Measurements from ENCODE around the gene ITPKB.

ITPKB gene

DNA sequence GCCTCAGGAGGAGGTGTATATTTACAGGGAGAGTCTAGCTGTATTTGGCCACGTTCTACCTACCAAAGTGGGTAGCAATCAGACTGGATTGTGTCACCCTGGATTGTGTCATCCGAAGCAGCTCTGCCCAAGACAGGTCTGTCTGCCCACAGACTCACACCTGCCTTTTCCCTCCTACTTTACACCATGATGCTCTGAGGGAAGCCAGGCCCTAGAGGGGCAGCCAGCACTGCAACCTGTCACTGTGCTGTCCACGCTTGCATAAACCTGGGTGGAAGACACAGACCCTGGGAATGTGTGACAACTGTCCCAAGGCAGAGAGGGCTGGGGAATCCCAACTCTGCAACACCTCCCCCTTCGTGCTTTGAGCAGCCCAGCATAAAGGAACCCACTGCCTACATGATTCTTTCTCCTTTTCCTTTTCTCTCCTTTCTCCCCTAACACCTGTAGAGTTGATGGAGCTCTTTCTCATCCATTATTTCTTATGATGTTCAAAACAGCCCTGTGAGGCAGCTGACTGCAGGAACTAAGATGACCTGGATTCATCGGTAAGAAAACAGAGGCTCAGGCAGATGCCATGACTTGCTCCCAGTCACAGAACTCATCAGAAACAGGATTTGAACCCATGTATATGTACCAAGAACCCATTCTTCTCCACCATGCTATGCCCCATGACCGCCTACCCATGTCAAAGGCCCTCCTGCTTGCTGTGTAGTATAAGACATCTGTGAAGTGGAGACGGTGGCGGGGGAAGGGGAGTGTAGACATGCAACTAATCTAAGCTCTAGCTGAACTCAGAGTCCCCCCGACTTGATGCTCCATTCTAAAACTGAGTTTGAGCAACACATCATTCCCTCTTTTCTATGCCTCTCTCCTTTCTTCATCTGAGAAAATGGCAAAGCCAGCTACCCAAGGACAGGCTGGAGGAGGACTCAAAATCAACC, 55.9 kb downstream of the ITPKB start:
- no peak for DNase-seq

DNA sequence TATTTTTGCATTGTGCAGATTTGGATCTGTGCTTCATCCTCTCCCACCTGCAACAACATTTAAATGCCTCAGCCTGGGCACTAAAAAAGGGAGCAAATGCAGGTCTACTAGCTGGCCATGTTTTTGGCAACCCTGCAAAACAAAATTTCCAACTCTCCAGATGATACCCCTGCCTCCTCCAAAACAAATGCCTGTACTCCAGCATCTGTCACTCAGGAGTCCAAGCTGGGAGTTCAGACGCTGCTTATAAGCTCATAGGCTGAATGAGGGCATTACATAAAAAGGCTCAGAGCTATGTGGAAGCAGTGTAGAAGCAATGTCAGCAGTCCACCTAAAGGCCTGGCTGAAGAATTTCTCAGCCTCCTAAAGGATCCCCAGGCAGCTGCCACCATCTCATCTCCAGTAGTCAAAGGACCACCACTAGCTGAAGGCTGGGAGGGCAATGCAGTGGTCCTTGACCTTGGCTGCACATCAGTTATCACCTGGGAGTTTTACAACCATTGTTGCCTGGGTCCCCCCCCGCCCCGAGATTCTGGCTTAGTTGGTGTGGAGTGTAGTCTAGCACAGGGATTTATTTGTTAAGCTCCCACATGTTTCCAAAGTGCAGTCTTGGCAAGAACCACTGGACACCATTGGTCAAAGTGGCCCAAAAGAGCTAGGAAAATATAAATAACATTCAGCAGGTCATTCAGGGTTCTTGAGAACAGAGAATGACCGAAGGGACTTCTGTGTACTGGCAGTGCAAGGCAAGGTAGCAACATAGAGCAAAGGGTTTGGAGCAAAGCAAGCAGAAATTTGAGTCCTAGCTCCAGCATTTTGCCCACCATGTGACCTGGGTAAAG, 57.2 kb downstream of the ITPKB start:
- no peak for DNase-seq

DNA sequence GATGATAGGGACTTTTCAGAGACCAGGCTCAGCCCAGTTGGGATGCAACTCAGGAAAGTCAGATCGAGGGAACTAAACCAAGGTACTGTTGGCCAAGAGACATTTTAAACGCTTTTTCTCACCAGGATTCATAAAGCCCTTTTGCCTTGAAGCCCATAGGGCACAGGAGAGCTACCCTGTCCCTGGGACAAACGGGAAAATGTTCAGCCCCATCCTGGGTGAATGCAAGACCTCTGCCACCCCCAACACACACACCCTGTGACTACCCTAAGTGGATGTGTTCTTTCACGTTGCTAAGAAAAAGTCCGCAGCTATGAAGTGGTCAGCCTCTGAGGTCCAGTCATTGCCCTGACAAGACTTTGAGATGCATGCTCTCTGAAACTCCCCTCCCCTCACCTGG, 58.4 kb downstream of the ITPKB start:
- DNase-seq: no peak

DNA sequence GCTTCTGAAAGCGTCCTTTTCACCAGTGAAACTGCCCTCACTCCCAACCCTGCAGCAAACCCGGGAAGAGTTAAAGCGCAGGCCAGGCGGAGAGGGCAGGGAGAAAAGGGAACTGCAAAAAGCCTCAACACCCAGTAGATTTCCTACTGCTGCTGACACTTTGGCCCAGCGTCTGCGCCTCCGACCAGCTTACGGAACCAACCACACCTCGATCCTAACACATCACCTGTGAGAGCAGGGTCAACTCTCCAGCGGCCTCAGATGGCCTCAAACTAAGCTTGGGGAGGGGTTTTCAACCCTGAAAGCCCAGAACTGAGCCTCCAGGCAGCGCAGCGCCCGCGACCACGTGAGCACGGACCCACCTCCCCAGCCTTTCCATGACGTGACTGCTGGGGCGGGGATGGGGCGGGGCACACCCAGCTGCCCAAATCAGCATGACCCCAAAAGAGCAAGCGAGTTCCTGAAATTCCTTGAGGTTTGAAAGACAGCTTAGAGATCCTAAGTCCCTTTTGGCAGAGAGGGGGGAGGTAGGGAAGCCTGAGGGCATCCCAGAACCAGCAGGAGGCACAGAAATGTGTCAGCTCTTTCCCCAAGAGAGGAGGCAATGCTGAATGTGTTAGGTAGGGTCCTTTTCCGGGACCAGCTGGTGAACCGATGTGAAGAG, 59.1 kb downstream of the ITPKB start:
- peak; percentile 75 for DNase-seq

DNA sequence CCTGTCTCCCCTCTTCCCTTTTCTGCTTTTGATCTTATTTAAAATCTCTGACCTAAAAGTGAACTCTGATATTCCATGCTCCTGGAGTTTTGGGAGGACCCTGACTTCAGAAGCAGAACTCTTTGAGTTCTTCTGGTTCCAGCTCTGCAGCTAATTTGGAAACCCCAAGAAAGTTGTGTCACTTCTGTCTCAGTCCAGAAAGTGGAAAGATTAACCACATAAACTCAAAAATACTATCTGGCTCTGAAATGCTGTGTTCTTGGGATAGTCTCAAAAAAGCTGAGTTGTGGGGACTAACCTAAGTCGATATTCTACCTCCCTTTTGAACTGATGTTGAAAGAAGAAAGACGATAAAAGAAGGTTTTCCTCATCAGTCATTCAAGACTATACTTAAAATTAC, 59.8 kb downstream of the ITPKB start:
- no peak for DNase-seq

DNA sequence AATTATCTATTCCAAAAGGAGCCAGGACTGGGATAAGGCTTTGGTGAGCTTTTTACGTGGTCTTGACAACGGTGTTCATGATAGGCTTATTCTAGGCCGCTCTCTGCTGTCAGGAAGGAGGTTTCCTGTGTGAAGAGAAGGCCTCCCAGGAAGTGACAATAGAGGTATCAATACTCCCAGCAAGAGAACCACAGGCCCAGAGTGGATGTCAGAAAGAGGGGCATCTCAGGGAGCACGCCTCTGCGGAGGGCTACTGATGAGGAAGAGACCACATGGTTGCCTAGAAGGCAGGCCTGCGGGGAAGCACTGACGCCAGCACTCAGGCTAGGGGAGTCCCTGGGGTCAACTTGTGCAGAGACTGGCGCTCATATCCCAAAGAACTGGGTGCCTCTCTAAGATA, 60.4 kb downstream of the ITPKB start:
- DNase-seq: no peak

DNA sequence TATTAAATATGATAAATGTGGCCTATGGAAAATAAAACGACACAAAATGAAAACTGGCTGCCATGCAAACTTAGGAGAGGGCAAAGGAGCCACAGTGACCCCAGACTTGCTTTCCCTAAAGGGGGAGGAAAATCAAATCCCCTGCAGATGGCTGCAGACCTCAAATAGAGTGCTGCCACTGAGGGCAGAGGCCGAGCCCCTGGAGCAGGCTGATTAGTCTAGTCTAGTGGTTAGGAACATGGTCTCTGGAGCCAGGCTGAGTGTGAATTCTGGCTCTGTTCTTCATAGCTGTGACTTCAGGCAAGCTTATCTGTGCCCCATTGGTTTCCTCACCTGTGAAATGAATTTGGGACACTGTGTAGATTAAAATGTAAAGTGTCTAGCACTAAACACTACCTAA, 60.8 kb downstream of the ITPKB start:
- DNase-seq: no peak

DNA sequence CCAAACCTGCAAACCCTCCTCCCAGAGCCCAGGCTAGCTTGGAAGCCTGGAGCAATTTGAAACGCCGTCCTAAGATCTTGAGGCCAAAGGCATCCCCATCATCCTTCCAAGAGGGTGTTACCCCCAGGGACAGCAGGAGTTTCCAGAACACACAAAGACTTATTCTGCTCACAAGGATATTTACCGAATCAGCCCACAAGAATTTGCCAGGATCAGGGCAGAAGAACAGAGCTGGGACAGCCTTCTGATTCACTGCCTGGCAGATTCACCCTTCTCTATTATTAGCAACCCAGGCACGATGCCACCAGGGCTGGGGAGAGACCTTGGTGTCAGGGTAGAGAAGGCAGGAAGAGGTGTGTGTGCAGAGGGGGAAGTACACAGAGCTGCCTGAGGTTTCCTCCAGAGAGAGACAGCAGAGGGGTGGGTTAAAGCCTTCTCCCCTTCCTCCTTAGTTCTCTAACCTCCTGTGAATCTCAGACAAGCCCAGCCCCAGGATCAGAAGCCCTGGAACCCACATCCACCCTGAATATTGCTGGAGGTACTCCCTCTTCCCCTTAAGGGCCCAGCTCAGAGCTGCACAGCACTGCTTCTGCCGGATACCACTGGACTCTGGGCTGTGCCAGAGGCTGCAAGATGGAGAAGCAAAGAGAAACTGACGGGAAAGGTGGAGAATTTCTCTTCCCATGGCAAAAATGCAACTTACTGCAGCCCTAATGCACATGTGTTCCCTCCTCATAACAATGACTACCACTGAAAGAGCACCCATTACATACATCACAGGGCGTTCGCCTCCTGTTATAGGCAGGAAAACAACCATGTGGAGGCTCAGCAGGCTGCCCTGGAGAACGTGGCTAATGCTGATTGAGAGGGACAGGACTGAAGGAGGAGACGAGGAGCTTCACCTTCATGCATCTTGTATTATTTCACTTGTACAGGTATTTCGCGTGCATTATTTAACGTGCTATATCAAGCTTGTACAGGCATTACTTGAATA, 61.8 kb downstream of the ITPKB start:
- DNase-seq: peak; percentile 61

DNA sequence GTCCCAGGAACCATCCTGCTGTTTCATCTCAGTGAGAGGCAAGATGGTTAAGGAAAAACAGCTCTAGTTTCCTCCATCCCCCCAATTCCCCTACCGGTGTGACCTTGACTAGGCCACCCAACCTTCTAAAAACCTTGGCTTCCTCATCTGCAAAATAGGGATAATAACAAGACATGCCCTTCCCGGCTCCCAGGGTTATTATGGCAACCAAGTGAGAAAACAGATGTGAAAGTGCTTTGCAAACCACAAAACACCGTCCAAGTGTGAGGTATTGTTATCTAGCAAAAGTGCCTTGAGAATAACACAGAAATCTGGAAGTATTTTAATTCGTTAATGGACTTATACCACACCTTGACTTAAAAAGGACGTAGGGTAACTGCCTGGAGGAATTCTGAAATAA, 62.7 kb downstream of the ITPKB start:
- DNase-seq: no peak

DNA sequence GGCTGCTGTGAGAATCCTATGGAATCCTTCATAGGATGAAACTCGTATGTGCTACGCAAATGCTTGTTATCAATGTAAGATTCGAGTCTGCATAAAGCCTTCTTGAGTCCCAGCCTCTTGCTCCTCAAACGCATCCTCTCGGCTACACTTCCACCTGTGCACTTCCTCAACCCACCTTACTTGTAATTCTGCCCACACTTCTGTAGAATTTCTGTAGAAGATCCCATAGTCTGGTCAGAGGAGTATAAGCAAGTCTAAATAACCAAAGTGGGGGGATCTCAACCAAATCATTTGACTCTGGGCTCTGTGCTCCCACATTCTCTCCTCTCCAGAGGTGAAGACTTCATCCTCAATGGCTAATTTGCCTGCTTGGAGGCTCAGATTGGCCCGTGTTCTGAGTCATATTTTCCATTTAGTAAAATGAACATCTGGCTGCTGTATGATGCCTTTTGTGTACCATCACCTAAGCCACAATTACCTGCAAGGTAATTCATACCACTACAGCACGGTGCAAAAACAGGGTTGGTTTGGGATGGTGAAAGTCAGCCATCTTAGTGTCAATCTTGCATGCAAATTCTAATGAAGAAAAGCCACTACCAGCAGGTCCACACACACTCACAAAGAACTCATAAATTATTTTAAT, 63.2 kb downstream of the ITPKB start:
- no peak for DNase-seq

DNA sequence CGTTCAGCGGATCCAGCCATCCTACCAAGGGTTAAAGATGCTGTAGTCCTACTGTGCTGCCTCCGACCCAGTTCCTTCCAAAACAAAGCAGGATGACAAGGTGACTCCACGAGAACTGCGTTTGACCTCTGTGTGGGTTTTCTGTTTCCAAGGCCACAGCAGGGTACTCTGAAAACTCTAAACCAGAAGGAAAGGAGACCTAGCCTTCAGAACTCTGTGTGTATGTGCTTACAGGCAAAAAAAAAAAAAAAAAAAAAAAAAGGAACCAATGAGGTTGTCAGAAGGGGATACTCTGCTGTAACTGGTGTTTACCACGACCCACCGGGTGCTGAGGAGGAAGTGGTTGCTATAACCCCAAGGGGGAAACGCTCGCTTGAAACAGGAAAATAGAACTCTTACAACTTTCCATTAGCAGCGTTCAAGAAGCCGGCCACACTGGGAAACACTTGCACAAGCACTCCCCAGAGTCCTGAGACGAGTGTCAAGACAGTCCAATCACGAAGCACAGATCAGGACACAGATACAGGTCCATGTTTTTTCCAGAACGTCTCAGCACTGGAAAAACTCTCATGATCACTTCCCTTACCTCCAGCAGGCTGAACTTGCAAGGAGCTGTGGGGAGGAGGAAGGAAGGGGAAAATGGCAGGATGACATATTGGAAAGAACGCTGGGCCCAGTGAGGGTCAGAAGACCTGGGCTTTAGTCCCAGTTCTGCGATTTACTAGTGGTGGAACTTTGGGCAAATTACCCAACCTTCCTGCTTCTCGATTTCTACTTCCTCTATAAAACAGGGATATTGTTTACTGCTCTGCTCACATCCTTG, 64.0 kb downstream of the ITPKB start:
- peak; percentile 68 for DNase-seq

DNA sequence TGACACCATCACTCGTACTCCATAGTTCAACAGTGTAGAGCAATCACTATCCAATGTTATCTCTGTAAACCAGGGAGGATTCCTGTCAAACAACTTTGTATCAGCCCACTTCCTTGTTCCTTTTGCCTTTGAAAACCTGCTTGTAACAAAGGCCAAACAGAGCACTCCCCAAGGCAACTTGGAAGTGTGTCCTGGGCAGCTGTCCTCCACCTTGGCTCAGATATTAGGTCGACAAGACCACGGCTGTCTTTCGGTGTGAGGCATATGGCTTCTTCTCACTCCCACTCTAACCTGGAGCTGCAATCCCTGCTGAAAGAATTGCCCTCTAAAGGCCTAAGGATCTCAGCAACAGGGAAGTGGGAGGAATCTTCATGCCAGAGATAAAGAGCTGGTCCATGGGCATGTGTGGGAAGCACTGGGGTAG, 66.7 kb downstream of the ITPKB start:
- no peak for DNase-seq

DNA sequence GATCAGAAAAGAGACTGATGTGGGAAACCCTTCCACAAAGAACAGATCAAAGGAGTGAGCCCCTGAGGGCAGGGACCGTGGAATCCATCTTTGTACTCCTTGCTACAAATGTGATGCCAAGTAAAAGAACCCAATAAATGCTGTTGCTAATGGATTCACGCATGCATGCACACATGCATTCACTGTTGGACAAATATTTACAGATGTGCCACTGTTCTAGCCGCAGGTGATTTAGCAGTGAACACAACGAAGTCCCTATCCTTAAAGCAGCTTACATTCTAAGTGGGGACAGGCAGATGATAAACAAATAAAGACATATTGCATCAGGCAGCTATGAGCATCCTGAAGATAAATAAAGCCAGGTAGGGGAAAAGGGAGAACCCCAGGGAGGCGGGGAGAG, 67.8 kb downstream of the ITPKB start:
- DNase-seq: no peak

DNA sequence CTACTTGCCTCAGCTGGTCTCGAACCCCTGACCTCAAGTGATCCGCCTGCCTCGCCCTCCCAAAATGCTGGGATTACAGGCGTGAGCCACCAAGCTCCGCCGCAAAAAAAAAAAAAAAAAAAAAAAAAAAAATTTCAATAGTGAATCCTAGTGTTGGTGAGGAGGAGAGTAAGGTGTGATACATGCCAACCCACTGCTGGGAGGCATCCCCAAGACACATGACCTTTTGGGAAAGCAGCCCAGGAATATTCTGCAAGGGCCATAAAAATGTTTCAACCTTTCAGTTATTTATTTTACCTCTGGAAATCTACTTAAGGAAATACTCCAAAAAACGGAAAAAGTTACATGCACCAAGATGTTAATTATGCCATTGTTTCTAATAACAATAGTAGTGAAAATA, 69.0 kb downstream of the ITPKB start:
- no peak for DNase-seq

DNA sequence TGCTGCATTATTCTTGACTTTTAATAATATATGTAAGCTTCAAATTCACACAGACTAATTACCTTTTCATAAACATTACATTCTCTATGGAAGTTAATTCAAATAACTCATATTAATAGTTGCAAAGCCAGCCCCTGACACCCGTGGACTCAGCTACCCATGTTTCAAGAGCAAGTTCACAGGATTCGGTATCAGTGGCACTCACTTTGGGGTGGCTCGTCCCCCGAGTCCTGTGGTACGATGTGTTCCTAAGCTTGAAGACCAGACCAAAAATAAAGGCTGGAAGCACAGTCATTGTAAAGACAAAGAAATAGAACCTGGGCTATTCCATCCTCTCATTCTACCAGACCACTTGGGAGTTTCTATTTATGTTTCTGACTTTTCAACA, 70.9 kb downstream of the ITPKB start:
- DNase-seq: no peak

DNA sequence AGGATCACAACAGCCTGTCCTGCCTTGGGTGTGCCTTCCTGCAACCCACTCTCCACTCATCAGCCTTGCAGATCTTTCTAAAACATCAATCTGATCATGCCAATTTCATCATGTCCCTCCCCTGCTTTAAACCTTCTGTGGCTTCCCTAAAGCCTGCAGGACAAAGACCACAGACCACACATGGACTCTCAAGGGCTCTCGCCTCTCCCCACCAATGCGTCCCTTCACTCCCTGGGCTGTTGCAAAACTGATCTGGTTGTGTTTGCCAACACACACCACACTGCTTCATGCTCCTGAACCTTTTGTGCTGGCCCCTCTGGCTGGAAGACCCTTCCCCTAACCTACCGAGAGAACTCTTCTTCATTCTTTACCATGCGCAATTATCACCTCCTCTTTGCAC, 72.4 kb downstream of the ITPKB start:
- DNase-seq: no peak

DNA sequence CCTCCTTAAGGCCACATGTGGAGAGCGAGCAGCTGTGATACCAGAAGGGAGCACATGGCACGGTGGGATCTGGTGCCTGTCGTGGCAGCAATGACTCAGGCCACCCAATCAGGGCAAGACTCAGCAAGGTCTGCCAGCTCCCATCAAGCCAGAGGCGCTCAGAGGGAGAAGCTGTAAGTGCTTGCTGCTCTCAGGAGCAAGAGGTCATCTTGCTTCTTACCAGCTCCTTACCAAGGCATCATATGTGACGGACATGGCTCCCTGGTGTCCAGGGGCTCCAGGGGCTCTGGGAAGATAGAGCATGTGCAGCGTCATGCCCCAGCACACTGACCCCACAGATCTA, 72.9 kb downstream of the ITPKB start:
- DNase-seq: no peak

DNA sequence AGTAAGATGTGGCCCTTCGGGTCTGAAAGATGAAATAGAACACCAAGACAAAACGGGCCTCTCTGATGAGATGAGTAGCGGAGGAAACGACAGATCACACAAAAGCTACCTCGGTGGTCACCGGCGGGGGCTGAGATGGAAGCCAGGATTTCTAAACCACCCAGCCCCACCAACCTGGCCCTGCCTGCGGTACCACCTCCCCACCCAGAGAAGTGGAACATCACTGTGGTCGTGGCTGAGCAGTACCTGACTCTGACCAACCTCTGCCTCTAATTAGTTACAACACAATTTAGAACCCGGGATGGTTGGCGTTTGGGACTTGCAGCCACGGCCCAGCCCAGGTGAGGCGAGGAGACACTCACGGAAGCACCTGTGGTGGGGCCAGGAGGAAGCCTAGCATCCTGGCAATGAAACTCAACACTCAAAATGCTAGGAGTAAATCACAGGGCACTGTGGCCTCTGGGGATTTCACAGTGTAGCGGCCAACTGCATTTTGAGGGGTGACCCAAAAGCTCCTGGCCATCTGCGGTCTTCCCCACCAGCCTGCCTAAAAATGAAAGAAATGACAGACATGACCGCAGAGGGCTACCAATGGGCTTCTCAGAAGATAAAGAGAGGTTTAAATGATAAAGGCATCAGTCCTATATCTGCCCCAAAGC, 73.4 kb downstream of the ITPKB start:
- DNase-seq: no peak

DNA sequence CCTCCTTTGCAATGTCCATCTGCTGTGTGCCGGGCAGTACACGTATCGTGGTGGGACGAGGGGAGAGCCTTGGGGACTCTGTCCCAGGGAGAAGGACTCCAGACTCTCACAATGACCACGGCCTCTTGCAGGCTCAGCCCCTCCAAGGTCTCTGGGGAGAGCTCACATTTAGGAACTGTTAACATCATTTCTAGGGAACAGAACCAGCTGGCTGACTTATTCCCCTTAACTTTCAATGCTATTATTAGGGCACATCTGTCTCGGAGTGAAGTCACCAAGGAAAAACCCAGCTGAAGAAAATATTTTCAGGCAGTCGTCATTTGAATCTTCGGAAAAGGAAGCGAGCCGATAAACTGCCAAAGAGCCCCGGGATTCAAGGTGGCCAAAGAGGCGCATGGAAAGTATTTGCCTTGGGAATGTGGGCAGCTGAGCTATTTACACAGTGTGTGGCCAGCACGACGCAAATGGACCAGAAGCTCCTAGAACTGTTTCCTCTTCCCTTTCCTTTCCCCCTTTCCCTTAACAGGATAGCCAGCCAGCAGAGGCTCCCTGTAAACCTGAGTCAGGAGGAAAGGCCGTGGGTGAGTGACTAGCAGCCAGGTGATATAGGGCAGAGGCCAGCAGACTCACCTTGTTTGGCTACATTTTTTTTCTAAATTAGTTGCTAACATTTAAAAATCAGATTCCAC, 74.5 kb downstream of the ITPKB start:
- no peak for DNase-seq

DNA sequence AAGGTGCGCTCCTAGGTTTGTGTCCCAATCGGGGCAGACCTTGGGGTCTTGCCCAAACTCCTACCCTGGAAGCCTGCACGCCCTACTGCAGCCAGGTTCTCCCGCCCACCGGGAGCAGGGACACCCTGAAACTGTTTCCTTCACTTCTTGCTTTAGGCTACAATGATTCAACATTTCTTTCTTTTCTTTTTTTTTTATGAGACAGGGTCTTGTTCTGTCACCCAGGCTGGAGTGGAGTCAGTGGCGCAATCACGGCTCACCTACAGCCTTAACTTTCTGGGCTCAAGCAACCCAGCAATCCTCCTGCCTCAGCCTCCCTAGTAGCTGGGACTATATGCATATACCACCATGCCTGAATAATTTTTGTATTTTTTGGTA, 75.8 kb downstream of the ITPKB start:
- DNase-seq: no peak

Data from activated CD4-positive, alpha-beta T cell treated with anti-CD3 and anti-CD28 coated beads for 1 hour (primary cell).